NCI-H1105 (cell line): ENCODE results near the gene TENT4B.
A peak's percentile ranks its signal among the peaks of the same experiment; 100 is the strongest.
"Not testable (repeated sequence)": the region's sequence is repeated elsewhere in the genome, so short reads cannot be mapped to it uniquely, and the experiment has no call there.

ENCODE experiments used
- DNase-seq: peaks from one replicate; lab custom pipeline; 2025; lab: John Stamatoyannopoulos, UW

Gene TENT4B

DNA sequence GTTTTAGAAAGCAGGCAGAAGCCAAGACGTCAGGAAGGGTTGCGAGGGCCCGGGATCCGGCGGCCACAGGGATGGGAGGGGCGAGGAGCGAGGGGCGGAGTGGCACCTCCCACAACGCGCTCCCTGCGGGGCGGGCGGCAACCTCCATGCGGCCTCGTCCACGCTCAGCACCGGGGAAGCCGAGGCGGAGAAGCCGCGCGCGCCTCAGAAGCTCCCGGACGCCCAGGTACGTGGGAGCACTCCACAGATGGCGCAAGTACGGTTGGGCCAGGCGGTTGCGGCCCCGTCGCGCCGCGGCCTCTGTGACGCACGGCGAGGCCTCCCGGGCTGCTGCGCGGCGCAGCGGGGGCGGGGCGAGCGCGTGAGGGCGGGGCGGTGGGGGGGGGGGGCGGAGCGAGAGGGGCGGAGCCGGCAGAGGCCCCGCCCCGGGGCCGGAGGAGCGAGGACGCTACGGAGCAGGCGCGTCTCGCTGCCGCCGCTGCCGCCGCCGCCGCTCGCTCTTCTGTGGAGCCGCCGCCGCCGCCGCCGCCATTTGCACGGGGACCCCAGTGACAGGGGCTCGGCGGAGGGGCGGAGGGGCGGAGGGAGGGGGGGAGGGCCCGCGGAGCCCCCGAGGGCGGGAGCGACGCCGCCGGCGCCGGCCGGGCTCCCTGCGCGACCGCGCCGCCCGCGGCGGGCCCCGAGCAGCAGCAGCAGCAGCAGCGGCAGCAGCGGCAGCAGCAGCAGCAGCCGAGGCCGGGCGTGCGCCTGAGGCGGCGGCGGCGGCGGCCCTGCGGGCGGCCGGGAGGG is at the start of gene TENT4B:
Gene TENT4B, plus strand, starts transcription at position 500 of the 789 bp plus-strand sequence. CDS start 316 bp downstream, outside the sequence.
- DNase-seq, result peak; percentile 72

DNA sequence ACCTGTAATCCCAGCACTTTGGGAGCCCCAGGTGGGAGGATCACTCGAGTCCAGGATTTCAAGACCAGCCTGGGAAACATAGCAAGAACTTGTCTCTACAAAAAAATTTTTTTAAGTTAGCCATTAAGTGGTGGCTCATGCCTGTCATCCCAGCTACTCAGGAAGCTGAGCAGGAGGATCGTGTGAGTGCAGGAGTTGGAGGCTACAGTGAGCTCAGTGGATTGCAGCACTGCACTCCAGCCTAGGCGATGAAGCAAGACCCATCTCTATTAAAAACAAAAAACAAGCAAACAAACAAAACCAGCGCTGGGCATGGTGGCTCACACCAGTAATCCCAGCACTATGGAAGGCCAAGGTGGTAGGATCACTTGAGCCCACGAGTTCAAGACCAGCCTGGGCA is 49.3 kb upstream of the TENT4B start:
- no peak for DNase-seq

- no peak for DNase-seq
Observed at GRCh38 chr16:50114357-50115129, 38.6 kb upstream of the TENT4B start.

- no peak for DNase-seq
Observed at GRCh38 chr16:50120711-50121110, 32.4 kb upstream of the TENT4B start.

GRCh38 chr16:50121278-50121677 is 31.8 kb upstream of the TENT4B start:
- no peak for DNase-seq

GRCh38 chr16:50121721-50122445 is 31.2 kb upstream of the TENT4B start:
- DNase-seq, result peak; percentile 60

GRCh38 chr16:50123417-50123816 is 29.7 kb upstream of the TENT4B start:
- no peak for DNase-seq

DNA sequence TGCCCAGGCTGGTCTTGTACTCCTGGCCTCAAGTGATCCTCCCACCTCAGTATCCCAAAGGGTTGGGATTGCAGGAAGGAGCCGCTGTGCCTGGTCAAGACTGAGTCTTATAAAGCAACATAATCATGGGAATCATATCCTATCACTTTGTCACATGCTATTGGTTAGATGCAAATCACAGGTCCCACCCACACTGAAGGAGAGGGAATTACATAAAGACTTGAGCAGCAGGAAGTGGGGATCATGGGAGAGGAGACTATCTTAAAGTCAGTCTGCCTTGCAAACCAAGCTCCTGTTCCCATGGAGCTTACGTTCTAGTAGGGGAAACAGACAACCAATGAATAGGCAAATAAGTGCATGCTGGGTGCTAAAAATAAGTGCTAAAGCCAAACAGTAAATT is 28.3 kb upstream of the TENT4B start:
- DNase-seq, result no peak

- DNase-seq, result no peak
Observed at GRCh38 chr16:50126183-50126582, 26.9 kb upstream of the TENT4B start.

- DNase-seq, result not testable (repeated sequence)
Observed at GRCh38 chr16:50132571-50132970, 20.5 kb upstream of the TENT4B start.

- no peak for DNase-seq
Observed at GRCh38 chr16:50133214-50133613, 19.9 kb upstream of the TENT4B start.

- no peak for DNase-seq
Observed at GRCh38 chr16:50136399-50136798, 16.7 kb upstream of the TENT4B start.

DNA sequence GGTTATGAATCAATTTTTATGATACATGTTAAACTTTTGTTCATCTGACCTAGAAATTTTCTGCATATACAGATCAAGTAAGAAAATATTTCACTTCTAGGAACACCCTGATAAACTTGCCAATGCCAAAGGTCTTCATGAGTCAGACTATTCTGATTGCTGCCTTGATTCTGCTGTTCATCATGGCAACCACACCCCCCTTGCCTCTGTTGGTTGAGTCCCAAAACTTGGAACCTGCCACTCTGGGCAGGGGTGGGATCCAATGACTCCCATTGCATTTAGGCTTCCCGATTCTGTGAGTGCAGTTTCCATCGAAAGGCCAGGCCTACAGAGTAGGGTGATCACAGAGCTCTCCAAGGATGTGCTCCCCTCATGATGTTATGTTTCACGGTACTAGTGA is 15.8 kb upstream of the TENT4B start:
- DNase-seq, result no peak

- DNase-seq, result no peak
Observed at GRCh38 chr16:50139580-50139979, 13.5 kb upstream of the TENT4B start.

DNA sequence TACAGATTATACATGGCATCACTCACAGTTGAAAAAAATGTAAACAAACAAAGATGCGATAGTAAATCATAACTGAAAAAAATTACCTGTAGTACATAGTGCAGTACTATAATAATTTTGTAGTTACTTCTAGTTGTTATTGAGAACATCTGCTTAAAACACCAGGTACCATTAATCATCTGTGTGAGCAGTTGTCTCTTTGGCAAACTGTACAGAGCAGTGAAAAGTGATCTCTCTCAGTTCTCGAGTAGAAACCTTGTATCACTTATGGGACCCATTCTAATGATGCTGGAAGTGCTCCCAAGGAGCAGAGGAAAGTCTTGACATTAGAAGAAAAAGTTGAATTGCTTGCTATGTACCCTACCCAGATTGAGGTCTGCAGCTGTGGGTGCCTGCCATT is 8.9 kb upstream of the TENT4B start:
- DNase-seq, result no peak

- DNase-seq, result peak; percentile 27
Observed at GRCh38 chr16:50146479-50147435, 6.3 kb upstream of the TENT4B start.

DNA sequence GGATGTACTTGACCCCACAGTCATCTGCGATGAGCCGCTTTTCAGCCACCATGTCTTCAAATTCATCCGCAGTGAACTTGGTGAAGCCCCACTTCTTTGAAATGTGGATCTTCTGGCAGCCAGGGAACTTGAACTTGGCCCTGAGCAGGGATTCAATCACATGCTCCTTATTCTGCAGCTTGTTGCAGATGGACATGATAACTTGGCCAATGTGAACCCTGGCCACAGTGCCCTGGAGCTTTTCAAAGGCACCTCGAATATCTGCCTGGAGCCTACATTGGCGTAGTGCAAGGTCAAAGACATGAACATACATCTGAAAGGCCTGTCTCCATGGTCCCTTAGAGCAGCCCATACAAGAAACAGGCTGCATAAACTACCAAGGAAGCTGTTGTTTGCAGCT is 1.8 kb upstream of the TENT4B start:
- DNase-seq, result no peak

GRCh38 chr16:50151756-50152155 is 1.4 kb upstream of the TENT4B start:
- no peak for DNase-seq

DNA sequence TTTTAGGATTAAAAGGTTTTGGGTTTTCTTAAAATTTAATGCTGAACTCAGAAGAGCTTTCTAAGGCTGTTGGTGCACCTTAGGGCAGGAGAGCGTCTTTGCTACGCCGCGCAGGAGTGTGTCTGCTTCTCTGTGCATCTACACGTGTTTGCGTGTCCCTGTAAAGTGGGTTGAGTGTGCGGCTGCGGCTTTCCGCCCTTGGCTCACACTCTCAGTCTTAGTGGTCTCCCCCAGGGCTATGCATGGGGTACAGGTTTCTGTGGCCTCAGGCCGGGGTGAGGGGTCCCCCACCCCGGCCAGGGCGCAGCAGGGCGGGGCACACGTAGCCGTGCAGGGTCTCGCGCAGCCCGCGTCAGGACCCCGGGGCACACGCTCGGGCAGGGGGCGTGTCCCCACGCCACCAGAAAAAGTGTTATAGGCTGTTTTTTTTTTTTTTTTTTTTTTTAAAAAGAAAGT is 727 bp upstream of the TENT4B start:
- DNase-seq, result no peak

DNA sequence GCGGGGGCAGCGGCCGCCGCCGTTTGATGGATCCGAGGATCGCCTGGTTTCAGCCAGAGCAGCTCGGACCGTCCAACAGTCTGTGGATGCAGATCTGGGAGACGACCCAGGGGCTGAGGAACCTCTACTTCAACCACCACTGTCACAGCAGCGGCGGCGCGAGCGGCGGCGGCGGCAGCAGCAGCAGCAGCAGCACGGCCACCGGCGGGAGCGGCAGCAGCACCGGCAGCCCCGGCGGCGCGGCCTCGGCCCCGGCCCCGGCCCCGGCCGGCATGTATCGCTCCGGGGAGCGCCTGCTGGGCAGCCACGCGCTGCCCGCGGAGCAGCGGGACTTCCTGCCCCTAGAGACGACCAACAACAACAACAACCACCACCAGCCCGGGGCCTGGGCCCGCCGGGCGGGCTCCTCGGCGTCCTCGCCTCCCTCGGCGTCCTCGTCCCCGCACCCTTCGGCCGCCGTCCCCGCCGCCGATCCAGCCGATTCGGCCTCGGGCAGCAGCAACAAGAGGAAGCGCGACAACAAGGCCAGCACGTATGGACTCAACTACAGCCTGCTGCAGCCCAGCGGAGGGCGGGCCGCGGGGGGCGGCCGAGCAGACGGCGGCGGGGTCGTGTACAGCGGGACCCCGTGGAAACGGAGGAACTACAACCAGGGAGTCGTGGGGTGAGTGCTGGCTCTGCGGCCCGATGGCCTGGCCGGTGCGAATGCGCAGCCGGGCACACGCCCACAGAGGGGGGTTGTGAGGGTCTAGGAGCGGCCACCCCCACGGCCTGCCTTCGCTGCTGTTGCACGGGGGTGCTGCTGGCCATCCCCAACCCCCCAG is 702 bp downstream of the TENT4B start:
- no peak for DNase-seq
